NT2/D1 (cell line): ENCODE measurements around the gene MT1B.

Source experiments
- SUZ12 ChIP-seq: IDR thresholded peaks from 2 replicates; pipeline ENCODE4 v1.6.1; 2011; ENCODE audit not compliant: insufficient read length, insufficient read depth; ENCODE audit errors: extremely low read depth
- YY1 ChIP-seq: IDR thresholded peaks from 2 replicates; pipeline ENCODE4 v1.6.1; 2011; ENCODE audit not compliant: insufficient read length, insufficient read depth
- ZNF274 ChIP-seq: IDR thresholded peaks from 2 replicates; pipeline ENCODE4 v1.6.1; 2011; ENCODE audit warnings: mild to moderate bottlenecking, low read depth, low read length

- TF ChIP-seq ZNF274 (no peak), YY1 (no peak), SUZ12 (no peak)
Observed at GRCh38 chr16:56690420-56691122, 38.9 kb downstream of the MT1B start.
